Measurements from ENCODE around the gene LSM4.

The LSM4 gene

DNA sequence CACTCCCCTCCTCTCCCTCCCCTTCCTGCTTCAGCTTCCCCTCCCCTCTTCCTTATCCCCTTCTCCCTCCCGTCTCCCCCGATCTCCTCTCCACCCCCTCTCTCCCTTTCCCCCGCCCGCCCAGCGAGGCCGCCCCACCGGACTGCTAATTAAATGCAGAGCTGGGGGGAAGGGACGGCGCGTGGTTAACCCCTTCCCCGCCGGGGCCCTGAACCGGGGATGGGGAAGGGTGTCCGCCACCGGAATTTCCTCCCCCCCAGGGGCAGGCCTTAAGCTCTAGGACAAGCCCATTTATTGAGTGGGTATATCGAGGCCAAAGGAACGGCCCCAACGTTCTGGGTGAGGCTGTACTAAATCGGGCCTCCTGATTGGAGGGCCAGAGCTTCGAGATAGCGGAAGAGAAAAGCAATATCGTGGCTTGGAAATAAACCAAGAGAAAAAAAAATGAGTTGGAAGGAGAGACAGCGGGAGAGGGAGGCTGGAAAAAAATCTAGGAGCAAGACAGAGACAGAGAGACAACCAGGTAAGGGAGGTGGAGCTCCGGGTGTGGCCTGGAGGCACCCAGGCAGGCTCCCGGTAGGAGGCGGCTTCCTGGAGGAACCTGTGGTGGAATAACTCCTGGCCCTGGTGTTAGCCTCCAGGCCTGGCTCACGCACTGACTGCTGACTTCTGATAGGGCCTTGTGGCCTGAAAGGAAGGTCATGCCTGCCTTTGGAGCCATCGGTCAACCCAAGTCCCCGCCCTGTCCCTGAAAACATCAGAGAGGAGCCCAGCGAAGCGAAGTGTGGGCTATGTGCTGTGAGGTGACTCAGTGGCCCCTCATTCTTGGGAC is 29.9 kb downstream of the LSM4 start:
- no peak for DNase-seq (ENCODE audit: low read depth in 2 of 2, low spot score in 1 of 2)

DNA sequence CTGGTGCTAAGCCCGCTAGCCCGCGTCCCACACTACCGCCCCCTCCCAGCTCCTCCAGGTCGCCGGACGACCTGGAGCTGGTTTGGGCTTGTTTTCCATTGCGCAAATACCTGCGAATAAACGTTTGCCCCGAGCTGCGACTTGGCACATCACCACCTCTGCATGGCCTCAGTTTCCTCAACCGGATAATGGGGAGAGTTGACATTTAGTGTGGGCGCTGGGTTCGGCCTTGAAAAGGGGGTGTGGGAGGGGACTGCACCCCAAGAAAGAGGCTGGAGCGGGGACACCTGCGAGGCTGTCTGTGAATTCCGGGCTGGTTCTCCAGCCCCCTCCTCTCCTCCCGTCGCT is 30.4 kb downstream of the LSM4 start:
- no peak for DNase-seq (ENCODE audit: low read depth in 2 of 2, low spot score in 1 of 2)

DNA sequence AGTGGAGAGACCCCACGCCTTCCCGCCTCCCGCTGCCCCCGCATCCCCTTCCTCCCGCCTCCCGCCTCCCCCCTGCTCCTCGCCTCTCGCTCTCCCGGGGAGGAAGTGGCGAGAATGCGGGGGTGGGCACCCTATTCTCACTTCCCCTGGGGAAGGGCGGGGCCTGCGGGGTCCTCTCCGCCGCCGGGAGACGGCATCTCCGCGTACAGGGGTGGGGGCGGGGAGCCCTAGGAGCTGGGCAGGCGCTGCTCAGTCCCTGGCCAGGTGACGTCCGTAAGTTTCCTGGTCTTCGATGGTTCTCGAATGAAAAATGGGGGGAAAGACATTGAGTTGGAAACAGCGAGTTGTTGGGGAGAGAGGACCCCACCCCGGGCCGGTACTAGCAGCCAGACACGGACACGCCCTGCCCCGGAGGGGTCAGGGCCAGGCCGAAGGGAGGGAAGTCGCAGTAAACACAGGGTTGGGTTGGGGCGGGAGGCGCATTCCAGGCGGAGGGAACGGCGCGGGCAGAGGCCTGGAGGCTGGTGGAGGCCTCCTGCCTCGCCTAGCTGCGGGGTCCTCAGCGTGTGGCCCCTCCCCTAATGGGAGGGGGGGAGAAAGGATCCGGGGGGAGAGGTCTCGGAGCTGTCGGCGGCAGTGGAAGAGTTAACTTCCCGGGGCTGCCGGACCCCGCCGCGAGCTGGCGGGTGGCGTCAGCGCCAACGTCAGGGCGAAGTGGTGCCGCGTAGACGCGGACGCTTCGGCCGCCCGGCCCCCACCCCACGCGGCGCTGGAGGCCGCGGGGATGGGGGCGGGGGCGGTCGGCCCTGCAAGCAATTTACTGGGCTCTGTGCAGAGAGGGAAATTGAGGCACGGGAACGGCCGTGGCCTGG is 31.1 kb downstream of the LSM4 start:
- DNase-seq (ENCODE audit: low read depth in 2 of 2, low spot score in 1 of 2) = peak; percentile 60 to 84

DNA sequence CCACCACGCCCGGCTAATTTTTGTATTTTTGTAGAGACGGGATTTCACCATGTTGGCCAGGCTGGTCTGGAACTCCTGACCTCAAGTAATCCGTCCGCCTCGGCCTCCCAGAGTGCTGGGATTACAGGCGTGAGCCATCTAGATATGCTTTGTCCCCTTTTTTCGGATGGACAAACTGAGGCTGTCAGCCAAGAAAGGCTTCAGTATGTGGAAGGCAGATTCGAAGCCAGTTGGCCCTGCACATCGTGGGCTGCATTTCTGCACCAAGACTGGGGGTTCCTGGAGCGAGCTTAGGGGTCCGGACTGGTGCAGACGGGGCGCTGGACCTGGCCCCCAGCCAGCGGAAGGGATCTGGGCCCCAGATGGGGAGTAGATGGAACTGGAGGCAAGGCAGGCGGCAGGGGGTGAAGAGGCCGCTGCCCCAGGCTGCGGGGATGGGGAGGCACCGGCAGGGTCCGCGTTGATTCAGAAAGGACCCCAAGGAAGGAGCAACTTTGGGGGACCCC is 31.8 kb downstream of the LSM4 start:
- DNase-seq (ENCODE audit: low read depth in 2 of 2, low spot score in 1 of 2) = no peak

DNA sequence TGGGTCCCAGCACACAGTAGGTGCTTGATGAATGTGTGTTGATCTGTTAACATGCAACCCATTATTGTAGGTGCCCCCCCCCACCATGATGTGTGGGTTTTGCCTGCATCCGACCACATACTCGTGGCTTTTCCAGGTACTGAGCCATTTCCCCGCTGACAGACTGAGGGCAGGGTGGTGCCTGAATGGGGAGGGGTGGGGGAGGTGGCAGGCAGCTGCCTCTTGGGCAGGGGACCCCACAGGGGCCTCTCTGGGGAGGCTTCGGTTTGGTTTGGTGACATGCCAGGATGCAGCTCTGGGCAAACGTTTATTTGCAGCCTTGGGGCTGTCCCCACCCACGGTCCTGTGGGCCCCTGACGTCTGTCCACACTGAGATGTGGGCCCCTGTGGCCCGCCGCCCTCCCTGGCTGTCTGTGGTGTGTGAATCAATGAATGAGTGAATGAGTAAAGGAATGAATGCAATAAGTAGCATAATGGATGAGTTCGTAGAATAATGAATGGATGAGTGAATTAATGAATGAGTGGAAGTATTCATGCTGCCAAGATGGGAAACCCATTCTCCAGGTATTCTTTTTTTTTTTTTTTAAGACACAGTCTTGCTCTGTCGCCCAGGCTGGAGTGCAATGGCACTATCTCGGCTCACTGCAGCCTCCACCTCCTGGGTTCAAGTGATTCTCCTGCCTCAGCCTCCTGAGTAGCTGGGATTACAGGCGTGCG is 32.4 kb downstream of the LSM4 start:
- peak; percentile 59 to 85 for DNase-seq (ENCODE audit: low read depth in 2 of 2, low spot score in 1 of 2)

DNA sequence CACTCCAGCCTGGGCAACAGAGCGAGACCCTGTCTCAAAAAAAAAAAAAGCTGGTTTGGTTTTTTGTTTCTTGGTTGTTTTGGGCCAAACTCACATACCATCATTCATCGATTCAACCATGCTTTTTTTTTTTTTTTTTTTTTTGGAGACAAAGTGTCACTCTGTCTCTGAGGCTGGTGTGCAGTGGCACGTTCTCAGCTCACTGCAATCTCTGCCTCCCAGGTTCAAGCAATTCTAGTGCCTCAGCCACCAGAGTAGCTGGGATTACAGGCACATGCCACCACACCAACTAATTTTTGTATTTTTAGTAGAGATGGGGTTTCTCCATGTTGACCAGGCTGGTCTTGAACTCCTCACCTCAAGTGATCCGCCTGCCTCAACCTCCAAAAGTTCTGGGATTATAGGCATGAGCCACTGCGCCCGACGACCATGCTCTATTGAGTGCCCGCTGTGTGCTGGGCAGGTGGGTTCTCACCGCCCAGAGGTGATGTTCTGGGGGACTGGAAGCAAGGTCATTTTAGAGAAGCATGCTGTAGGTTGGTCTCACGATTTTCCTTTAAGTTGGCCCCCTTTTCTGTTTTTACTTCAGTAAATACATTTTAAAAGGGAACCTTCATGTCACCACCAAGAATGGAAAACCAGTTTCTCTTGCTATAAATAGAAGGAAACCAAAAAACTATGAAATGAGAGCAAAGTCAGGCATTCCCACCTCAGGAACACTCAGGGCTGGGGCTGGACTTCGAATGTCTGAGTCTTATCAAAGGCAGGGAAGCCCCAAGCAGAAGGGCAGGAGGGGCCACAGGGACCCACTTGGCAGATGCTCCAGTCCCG is 33.2 kb downstream of the LSM4 start:
- no peak for DNase-seq (ENCODE audit: low read depth in 2 of 2, low spot score in 1 of 2)

DNA sequence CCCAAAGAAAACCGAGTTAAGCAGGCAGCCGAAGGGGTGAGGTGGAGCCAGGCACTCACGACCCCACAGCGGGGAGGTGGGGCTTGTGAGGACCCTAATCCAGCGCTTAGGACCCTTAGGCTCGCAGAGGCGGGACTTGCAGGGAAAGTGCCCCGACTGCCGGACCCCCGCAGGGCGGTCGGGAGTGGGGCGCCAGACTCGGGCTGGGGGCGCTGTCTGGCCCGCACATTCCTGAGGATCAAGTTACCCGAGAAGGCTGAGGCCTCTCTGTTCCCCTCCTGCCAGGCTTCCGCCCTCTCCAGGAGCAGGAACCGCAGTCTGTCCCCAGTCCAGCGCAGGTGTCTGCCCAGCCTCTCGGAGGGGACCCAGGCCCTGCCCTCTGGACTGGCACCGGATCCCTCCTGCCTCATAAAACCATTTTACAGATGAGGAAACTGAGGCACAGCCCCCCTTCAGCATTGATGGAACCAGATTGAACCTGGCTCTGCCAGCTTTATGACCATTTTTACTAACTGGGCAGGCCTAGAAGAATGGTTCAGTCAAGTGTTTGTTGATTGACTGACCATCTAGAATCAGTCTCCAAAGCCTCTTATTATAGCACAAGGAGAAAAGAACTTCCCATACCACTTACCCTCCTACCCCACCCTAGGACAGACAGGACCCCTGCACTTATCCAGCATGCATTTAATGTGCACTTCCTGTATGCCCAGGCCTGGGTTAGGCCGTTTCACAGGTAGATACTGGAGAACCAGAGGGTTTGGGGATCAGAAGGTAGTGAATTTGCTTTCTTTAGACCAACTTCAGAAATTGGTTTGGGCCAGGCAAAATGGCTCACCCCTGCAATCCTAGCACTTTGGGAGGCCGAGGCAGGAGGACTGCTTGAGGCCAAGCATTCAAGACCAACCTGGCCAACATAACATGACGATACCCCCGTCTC is 34.8 kb downstream of the LSM4 start:
- no peak for DNase-seq (ENCODE audit: low read depth in 2 of 2, low spot score in 1 of 2)

DNA sequence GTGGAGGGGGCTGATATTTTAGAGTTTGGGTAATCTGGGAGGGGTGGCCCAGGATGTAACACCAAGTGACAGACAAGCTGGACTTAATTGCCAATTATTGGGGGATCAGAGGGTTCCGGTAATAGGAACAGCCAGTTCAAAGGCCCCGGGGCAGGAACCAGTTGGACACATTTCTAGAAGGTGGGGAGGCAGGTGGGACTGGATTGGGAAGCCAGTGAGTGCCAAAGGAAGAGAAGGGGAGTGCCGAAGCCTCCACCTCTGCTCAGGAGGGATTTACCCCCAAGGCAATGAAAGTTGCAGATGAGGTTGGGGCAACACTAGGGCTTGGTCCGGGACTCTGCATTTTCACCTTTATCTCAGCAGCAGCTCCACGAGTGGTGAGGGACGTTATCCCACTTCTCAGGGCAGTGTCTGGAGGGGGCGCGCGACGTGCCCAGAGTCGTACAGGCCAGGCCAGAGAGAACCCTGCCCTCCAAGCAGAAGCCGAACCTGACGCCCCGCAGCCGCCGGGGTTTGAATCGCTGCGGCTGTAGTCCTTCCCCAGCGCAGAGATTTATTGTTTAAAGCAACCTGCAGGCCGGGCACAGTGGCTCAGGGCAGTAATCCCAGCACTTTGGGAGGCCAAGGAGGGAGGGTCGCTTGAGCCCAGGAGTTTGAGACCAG is 35.8 kb downstream of the LSM4 start:
- DNase-seq (ENCODE audit: low read depth in 2 of 2, low spot score in 1 of 2) = no peak

DNA sequence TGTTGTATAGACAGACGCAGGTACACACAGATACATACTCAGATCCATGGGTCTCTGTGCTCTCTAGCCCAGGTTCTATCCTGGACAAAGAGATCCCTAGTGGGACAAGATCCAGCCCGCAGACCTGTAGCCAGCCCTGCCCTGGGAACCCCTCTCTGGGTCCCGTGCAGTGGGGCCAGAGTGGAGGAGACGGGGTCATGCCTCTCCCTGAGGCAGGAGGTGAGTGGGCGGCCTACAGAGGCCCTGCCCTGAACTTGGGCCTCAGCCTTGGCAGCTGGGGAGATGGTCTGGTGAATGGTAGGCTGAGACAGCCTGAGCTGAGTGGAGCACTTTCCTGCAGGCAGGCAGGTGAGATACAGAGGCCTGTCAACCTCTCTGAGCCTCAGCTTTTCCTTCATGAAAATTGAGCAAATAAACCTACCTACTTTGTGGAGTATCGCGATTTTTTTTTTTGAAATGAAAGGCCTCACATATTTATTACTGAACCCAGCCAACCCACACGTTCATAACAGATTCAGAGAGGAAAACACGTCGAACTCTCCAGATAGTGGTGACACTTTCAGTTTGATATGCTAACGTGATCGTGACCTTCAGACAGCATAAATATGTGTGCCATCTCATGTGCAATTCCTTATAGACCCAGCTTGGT is 38.0 kb downstream of the LSM4 start:
- DNase-seq (ENCODE audit: low read depth in 2 of 2, low spot score in 1 of 2) = no peak

DNA sequence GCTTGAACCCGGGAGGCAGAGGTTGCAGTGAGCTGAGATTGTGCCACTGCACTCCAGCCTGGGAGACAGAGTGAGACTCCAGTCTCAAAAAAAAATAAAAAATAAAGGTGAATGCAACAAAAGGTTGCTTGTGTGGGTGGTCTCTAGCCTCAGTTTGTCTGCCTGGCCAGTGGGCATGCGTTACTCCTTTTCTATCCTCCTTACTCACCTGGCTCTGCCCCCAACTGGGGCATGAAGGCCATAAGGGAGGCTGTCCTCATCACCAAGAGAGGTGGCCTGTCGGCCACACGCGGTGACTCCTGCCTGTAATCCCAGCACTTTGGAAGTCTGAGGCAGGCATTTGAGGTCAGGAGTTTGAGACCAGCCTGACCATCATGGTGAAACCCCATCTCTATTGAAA is 39.5 kb downstream of the LSM4 start:
- no peak for DNase-seq (ENCODE audit: low read depth in 2 of 2, low spot score in 1 of 2)

DNA sequence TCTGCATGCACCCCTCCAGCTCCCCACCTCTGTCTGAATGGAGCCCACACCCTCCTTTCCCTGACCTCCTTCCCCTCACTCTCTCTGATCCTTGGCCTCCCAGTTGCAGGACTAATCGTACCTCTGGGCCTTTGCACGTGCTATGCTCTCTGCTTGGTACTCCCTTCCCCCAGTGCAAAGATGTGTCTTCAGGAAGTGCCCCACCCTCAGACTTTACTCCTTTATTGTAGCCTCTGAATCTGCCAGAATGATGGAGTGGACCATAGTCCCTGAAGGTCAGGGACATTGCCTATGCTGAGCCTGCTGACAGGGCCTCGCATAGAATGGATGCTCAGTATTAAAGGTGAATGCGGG is 40.1 kb downstream of the LSM4 start:
- no peak for DNase-seq (ENCODE audit: low read depth in 2 of 2, low spot score in 1 of 2)

DNA sequence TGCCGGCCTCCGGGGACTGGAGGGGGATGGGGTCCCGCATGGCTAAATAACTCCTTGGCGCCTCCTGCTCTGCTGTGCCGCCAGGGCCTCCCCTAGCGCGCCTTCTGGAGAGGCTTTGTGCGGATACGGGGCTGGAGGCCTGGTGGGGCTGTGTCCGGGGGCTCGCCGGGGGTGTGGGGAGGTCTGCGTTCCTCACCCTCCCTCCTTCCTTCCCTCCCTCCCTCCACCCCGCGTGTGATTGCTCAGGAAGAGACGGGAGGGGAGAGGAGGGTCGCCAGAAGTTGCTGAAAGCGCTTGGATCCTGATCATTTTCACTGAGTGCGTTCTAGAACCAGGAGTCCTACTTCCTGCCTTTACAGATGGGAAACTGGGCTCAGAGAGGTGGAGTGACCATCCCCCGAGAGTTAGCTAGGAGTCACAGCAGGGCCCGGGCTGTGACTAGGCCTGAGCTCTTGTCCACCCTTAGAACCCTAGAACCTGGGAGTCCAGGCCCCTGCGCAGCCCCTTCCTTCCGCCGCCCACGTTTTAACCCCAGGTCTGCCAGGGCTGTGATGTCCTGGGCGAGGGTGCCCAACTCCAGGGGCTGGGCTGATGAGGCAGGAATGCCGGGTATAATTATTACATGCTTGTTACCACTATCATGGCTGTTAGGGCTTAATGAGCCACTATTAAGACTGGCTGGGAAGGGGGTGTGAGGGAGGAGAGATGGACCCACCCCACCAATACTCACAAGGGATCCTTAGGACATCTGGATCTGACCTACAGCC is 40.7 kb downstream of the LSM4 start:
- DNase-seq (ENCODE audit: low read depth in 2 of 2, low spot score in 1 of 2) = no peak

DNA sequence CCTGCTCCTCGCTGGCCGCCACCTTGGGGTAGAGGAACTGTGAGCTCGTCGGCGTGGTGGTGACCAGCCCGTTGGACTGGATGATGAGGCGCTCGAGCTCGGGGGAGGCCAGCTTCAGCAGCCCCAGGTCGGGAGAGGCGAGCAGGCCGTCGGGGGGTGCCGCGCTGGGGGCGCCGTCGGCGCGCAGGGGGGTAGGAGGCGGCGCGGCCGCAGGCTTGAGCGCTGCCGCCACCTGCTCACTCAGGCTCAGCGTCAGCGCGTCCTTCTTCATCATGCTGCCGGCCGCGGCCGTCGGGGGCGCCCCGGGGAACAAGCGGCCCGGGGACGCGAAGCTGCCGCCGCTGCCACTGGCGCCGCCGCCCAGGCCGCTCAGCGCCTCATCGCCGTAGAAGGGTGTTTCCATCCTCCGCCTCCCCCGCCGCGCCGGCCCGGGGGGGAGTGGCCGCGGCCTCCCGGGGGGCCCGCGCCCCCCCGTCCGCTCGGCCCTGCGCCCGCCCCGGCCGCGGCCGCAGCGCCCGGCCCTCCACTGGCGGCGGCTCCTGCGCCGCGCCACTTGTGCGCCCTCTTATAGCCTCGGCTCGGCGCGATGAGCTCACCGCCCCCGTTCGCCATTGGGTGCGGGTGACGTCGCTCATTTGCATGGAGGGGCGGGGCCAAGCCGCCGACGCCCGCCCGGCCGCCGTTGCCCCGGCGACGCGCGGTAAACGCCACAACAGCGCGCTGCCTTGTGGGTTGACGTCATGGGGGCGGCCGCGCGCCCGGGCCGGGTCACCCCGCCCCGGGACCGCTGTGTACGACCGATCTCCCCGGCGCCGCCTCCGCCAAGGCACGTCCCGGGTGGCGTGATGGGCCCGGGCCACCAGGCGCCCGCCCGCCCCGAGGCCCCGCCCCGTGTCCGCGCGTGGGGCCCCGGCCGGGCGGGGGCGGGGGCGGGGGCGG is 41.5 kb downstream of the LSM4 start, which contains the start of gene JUND:
Gene JUND (minus strand): TSS at position 541 of the 939 bp plus-strand sequence. CDS start 138 bp downstream, at position 403.
- DNase-seq (ENCODE audit: low read depth in 2 of 2, low spot score in 1 of 2) = peak; percentile 89 to 95

DNA sequence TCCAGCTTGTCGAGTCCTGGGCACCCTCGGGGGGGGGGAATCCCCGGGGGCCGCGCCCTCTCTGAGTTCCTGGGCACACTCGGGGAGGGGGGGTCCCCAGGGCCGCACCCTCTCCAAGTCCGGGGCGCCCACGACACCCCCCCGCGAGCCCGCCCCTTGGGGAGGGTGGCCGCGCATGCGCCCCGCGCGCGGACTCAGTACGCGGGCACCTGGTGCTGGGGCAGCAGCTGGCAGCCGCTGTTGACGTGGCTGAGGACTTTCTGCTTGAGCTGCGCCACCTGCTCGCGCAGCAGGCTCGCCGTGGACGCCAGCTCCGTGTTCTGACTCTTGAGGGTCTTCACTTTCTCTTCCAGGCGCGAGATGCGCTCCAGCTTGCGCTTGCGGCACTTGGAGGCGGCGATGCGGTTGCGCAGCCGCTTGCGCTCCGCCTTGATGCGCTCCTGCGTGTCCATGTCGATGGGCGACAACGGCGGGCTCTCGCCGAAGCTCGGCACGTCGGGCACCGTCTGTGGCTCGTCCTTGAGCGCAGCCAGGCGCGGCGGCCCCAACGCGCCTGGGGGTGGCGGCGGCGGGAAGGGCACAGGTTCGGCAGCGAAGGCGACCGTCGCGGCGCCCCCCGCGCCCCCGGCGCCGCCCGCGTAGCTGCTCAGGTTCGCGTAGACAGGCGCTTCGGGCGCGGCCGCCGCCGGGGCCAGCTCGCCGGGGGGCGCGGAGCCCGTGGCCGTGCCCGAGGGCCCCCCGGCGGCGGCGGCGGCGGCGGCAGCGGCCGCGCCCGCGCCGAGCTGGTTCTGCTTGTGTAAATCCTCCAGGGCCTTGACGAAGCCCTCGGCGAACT is 42.4 kb downstream of the LSM4 start:
- DNase-seq (ENCODE audit: low read depth in 2 of 2, low spot score in 1 of 2) = peak; percentile 56 to 57

DNA sequence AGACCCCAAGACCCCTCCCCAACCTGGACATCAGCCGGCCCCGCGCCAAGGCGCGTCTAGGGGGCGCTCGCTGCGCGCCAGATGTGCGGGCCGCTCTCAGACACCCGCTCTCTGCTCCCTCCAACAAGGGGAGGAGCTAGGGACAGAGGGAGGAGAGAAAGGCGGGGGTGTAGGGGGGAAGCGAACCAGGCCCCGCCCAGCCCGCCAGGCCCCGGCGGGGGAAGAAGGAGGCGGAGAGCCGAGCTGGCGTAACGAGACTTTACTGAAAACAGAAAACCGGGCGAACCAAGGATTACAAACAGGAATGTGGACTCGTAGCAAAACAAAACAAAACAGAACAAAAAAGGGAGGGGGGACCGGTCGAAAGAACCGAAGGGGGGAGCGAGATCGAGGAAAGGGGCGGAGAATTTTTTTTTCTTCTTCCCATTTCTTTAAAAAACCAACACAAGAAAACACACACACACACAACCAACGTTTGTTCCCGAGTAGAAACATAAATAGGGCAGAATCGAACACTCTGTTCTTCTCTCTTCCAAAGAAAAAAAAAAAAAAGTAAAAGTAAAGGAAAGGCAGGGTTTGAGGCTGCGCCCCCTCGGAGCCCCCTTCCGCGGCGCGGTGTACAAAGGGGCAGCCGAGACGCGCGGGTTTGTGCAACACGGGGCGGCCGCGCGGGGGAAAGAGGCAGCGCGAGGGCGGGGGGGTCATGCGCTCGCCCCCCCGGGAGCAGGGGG is 43.2 kb downstream of the LSM4 start:
- peak; percentile 80 to 85 for DNase-seq (ENCODE audit: low read depth in 2 of 2, low spot score in 1 of 2)

Measured in stimulated activated CD8-positive, alpha-beta memory T cell treated with anti-CD3 and anti-CD28 coated beads, Interleukin-4, amount 100 ng/mL, for 4 hours (primary cell).